ENCODE results near the gene CCDC6.
"Not testable (repeated sequence)": the region's sequence is repeated elsewhere in the genome, so short reads cannot be mapped to it uniquely, and the experiment has no call there.

The CCDC6 gene

GRCh38 chr10:59752278-59752940 lies 153.9 kb downstream of the CCDC6 start:
- H3K4me1 ChIP-seq (ENCODE audit: control insufficient read depth in 1 of 2, insufficient read depth in 1 of 2, low read depth in 1 of 2, low read length in 1 of 2): no peaks in the 10 kb centered on the region
- no peak overlapping the region for H3K27ac ChIP-seq
- no peaks in the 10 kb centered on the region for H3K36me3 ChIP-seq
- TF ChIP-seq CTCF (IDR thresholded peaks at IDR 0.05): no peak
- H3K4me3 ChIP-seq (ENCODE audit: low read depth in 1 of 2, low read length in 1 of 2): no peak overlapping the region
- H3K27me3 ChIP-seq: no peaks in the 10 kb centered on the region
- H3K9me3 ChIP-seq: no peaks in the 10 kb centered on the region

- H3K27me3 ChIP-seq: no peaks in the 10 kb centered on the region
- H3K4me3 ChIP-seq (ENCODE audit: low read depth in 1 of 2, low read length in 1 of 2): no peak overlapping the region
- no peak overlapping the region for H3K27ac ChIP-seq
- no peaks in the 10 kb centered on the region for H3K36me3 ChIP-seq
- H3K9me3 ChIP-seq: no peaks in the 10 kb centered on the region
- TF ChIP-seq CTCF (IDR thresholded peaks at IDR 0.05): no peak
- no peaks in the 10 kb centered on the region for H3K4me1 ChIP-seq (ENCODE audit: control insufficient read depth in 1 of 2, insufficient read depth in 1 of 2, low read depth in 1 of 2, low read length in 1 of 2)
These were observed 156.0 kb downstream of the CCDC6 start for GRCh38 chr10:59750155-59750945.

GRCh38 chr10:59748834-59749233 lies 157.5 kb downstream of the CCDC6 start:
- no peak for TF ChIP-seq CTCF (IDR thresholded peaks at IDR 0.05)
- no peaks in the 10 kb centered on the region for H3K9me3 ChIP-seq
- no peaks in the 10 kb centered on the region for H3K4me1 ChIP-seq (ENCODE audit: control insufficient read depth in 1 of 2, insufficient read depth in 1 of 2, low read depth in 1 of 2, low read length in 1 of 2)
- no peaks in the 10 kb centered on the region for H3K36me3 ChIP-seq
- H3K27ac ChIP-seq: no peak overlapping the region
- H3K4me3 ChIP-seq (ENCODE audit: low read depth in 1 of 2, low read length in 1 of 2): no peak overlapping the region
- H3K27me3 ChIP-seq: no peaks in the 10 kb centered on the region

GRCh38 chr10:59745163-59745650 lies 161.1 kb downstream of the CCDC6 start:
- H3K4me3 ChIP-seq (ENCODE audit: low read depth in 1 of 2, low read length in 1 of 2): no peak overlapping the region
- TF ChIP-seq CTCF (IDR thresholded peaks at IDR 0.05): no peak
- H3K4me1 ChIP-seq (ENCODE audit: control insufficient read depth in 1 of 2, insufficient read depth in 1 of 2, low read depth in 1 of 2, low read length in 1 of 2): no peaks in the 10 kb centered on the region
- no peaks in the 10 kb centered on the region for H3K36me3 ChIP-seq
- no peaks in the 10 kb centered on the region for H3K9me3 ChIP-seq
- no peaks in the 10 kb centered on the region for H3K27me3 ChIP-seq
- no peak overlapping the region for H3K27ac ChIP-seq

- H3K4me3 ChIP-seq (ENCODE audit: low read depth in 1 of 2, low read length in 1 of 2); H3K27me3 ChIP-seq; H3K9me3 ChIP-seq; H3K27ac ChIP-seq; H3K4me1 ChIP-seq (ENCODE audit: control insufficient read depth in 1 of 2, insufficient read depth in 1 of 2, low read depth in 1 of 2, low read length in 1 of 2); H3K36me3 ChIP-seq: not testable (repeated sequence)
These were observed 161.6 kb downstream of the CCDC6 start for GRCh38 chr10:59744762-59745161.

- not testable (repeated sequence) for H3K27ac ChIP-seq; H3K36me3 ChIP-seq; H3K27me3 ChIP-seq; H3K9me3 ChIP-seq; H3K4me1 ChIP-seq (ENCODE audit: control insufficient read depth in 1 of 2, insufficient read depth in 1 of 2, low read depth in 1 of 2, low read length in 1 of 2); H3K4me3 ChIP-seq (ENCODE audit: low read depth in 1 of 2, low read length in 1 of 2)
These were observed 162.2 kb downstream of the CCDC6 start for GRCh38 chr10:59744156-59744555.

All from neutrophil (primary cell).